Sciatic nerve (tissue), 2 donors: ENCODE data around the gene WDR81. TPM values are rescaled to one million over a fixed set of nuclear protein-coding genes. Genes with fewer than 3 reads are reported as not detected.
"Not testable (repeated sequence)": the region's sequence is repeated elsewhere in the genome, so short reads cannot be mapped to it uniquely, and the experiment has no call there.

Experiments used
- ATAC-seq: fragments of 200-7000 bp; cut with Tn5 transposase; one replicate; pipeline ENCODE4 v1.9.1; 2020; ENCODE audit warnings: mild to moderate bottlenecking, moderate library complexity
- DNase-seq: peaks from one replicate; pipeline ENCODE4 v3.0.0-alpha.2; 2020; ENCODE audit warnings: low spot score
- intact Hi-C: fragments of 100-400 bp; cut with DNase I; formaldehyde crosslinking; loops from one replicate; pipeline ENCODE4 v1.14.2; 2022
- total RNA-seq: library from RNA; stranded (reverse); fragmentation: NEBNext Ultra II Directional; extraction: Animal tissue kit (Norgen Biotek cat#: 25700); gene quantifications from one replicate; pipeline ENCODE4 v1.2.1, GENCODE V29; 2021
- donor health status: DM: no; HTN: no; CAD: no.
- donor health status: DM: no; HTN: no; CAD: no.

The WDR81 gene
- total RNA-seq, 1 donor from 2014 or later: 26.1 TPM

DNA sequence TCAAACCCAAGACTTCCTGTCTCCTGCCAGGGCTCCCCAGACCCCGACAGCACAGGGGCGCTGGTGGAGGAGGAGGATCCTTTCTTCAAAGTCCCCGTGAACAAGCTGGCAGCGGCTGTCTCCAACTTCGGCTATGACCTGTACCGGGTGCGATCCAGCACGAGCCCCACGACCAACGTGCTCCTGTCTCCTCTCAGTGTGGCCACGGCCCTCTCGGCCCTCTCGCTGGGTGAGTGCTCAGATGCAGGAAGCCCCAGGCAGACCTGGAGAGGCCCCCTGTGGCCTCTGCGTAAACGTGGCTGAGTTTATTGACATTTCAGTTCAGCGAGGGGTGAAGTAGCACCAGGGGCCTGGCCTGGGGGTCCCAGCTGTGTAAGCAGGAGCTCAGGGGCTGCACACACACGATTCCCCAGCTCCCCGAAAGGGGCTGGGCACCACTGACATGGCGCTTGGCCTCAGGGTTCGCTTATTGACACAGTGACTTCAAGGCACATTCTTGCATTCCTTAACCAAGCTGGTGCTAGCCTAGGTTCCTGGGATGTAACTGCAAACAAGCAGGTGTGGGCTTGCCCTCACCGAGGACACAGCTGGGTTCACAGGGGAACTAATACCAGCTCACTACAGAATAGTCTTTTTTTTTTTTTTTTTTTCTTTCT, 45.4 kb downstream of the WDR81 start:
- intact Hi-C loops: no loop called here
- ATAC-seq (no peak), DNase-seq (no peak)

DNA sequence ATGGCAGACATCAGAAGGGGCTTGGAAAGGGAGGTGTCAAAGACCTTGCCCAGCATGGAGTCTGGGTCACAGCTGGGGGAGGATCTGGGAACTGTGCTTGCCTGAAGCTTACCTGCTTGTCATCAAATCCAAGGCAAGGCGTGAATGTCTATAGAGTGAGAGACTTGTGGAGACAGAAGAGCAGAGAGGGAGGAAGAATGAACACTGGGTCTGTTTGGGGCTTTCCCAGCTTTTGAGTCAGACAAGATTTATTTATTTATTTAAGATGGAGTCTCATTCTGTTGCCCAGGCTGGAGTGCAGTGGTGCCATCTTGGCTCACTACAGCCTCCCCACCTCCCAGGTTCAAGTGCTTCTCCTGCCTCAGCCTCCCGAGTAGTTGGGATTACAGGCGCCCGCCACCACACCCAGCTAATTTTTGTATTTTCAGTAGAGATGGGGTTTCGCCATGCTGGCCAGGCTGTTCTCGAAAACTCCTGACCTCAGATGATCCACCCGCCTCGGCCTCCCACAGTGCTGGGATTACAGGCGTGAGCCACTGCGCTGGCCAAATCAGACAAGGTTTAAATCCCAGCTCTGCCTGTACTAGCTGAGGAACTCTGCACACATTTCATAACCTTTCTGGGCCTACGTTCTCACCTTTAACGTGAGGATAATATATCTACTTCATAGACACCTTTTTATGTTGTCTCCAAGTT, 48.6 kb downstream of the WDR81 start:
- ATAC-seq: peak; percentile 70
- intact Hi-C loops, DNase-seq: not testable (repeated sequence)

DNA sequence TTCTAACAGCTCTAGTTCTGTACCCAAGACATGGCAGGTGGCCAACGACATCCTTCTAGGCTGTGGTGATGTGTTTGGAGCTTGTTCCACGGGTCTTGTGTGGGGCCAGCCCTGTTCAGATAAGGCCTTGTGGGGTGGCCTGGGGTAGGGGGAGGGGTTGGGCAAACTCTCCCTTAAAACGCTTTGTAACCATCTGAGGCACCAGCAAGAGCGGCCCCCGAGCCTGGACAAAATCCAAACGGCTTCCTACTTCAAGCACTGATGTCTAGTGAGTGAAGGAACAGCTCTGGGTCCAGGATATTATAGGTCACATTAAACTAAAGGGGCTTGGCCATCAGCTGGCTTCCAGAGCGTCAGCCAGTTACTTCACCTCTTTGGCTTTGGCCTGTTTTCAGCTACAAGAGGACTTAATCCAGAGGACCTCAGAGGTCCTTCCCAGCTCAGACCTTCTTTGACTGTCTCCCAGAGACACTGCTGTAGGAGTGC, 49.2 kb downstream of the WDR81 start:
- ATAC-seq: peak; percentile 70
- intact Hi-C loops: no loop called here
- DNase-seq: no peak

DNA sequence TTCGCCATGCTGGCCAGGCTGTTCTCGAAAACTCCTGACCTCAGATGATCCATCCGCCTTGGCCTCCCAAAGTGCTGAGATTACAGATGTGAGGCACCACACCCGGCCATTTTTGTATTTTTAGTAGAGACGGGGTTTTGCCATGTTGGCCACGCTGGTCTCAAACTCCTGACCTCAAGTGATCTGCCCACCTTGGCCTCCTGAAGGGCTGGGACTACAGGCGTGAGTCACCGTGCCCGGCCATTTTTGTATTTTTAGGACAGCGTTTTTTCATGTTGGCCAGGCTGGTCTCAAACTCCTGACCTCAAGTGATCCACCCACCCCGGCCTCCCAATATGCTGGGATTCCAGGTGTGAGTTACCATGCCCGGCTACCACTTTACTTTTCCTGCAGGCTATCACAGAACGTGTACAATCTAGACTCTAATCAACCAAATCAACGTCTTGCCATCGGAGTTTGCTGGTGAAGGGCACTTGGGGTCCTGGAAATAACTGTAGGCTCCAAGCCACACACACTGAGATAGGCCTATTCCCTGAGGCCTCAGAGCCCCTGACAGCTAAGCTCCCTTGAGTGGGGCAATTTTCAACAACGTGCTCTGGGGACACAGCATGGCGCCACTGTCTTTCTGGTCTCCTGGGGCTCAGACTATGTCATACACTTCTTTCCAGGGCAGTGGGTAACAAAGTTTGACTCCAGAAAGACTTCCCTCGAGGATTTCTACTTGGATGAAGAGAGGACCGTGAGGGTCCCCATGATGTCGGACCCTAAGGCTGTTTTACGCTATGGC, 50.1 kb downstream of the WDR81 start:
- intact Hi-C loops: no loop called here
- ATAC-seq (no peak), DNase-seq (no peak)

DNA sequence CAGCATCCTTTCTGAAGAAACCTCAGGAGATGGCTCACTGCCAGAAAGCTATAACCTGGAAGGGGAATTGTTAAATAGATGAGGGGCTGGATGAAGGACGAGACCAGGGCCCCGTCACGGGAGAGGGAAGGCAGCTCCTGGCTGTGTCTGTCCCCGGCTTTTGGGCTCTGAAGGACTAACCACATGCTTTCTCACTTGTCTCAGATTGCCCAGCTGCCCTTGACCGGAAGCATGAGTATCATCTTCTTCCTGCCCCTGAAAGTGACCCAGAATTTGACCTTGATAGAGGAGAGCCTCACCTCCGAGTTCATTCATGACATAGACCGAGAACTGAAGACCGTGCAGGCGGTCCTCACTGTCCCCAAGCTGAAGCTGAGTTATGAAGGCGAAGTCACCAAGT, 51.8 kb downstream of the WDR81 start:
- intact Hi-C loops: no loop called here
- no peak for DNase-seq
- ATAC-seq: no peak

DNA sequence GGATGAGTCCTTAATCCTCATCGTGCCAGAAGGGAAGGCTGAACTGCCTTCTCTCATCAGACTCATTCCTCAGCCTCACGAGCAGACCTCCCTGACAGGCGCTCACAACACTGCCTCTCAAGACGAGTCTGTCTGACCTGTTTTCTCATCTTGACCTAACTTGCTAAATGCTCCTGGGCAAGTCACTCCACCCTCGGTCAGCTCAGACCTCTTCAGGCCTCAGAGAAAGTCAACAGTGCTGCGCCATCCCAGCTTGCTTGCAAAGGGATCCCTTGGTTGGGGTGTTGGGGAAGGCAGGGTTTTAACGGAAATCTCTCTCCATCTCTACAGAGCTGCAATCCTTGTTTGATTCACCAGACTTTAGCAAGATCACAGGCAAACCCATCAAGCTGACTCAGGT, 52.4 kb downstream of the WDR81 start:
- DNase-seq (no peak), ATAC-seq (no peak)
- intact Hi-C loops: no loop called here

DNA sequence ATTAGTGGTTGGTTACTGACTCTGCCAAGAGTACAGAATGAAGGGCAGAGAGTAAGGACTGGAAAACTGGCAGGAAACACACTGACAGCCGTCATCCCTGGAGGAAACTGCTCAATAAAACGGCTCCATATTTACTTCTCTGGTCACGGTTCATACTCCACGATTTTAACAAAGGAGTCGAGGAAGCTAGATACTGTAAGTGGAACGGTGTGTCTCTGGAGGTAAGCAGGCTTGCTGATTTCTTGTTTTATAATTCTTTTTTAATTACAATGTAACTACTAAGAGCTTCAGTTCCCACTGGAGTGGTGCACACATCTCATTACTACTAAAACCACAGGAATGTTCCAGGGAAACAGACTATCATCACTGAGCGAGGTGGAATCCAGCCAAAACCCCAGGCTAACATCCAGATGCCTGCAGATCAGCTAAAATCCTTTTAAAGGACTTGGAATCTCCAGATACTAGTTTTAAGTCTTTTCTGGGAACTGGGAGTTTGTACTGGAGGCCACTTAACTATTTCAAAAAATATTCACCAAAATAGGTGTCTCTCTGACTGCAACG, 55.1 kb downstream of the WDR81 start:
- ATAC-seq (peak; percentile 76), DNase-seq (peak; percentile 92)
- intact Hi-C loops: loop anchor here (10.0 kb wide), 1 partner anchor 55 kb away; the partner anchor contains the start of gene WDR81

DNA sequence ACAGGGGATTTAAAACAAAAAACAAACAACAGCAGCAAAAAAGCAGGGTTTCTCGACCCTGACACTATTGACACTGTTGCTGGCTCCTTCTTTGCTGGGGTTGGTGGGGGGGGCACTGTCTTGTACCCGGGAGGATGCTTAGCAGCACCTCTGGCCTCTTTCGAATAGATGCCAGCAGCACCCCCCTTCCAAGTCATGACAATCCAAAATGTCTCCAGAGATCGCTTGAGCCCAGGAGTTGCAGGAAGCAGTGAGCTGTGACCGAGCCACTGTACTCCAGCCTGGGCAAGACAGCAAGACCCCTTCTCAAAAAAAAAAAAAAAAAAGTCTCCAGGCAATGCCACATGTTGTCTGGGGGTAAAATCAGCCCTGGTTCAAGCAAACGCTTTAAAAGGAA, 57.7 kb downstream of the WDR81 start:
- ATAC-seq: no peak
- intact Hi-C loops: loop anchor here (10.0 kb wide), 1 partner anchor 57 kb away; the partner anchor contains the start of gene WDR81
- DNase-seq: no peak

DNA sequence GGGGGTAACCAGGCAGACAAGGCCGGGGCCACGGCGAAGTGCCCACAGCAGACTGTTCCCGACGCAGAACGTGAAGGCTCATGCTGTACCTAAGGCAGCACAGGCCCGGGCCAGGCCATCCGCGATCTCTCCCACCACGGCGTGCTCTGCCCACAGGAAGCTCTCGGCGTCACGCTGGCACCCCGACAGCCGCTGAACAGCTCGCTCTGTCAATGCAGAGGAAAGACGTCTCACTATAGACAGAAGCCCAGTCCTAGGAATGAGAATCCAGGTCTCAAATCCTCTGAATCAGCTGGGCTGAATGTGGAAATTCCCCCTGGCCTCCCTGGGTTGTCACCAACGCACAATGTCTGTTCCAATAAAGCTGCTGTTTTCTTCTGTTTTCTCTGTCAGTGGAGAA, 58.8 kb downstream of the WDR81 start:
- ATAC-seq (peak; percentile 5), DNase-seq (no peak)
- intact Hi-C loops: loop anchor here (10.0 kb wide), 1 partner anchor 58 kb away; the partner anchor contains the start of gene WDR81

DNA sequence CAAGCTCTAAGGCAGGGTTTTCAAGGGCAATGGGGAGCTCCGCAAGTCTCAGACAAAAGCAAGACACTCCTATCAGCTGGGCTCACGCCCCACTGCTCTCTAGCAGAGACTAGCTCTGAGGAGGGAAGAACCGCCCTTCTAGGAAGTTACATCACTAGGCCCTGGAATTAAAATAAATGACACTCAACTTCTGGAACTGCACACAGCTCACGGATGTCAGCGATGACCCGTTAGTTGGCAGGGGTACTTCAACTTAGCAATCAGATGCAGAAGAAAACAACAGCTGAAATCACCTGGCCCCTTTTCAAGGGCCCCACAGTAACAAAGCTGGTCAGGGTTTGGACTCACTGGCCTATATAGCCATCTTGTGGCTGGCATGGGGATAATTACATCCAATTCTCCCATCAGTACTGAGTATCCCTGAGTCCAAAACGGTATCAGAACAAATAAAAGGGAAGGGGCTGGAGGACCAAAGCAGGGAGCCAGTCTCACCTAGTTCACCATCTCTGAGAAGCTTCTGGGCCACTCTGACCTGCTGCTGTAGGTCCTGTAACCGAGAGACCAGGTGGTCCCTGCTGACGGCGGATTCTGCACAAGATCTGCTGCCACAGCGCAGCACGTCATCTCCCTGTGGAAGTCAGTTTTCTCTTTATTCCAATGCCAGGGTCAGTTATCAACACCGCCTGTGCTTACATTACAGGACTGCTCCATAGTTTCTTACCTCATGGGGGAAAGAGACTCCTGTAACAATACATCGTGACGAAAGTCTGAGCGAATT, 59.5 kb downstream of the WDR81 start:
- intact Hi-C loops: loop anchor here (10.0 kb wide), 1 partner anchor 59 kb away; the partner anchor contains the start of gene WDR81
- ATAC-seq (peak; percentile 85), DNase-seq (peak; percentile 83)

DNA sequence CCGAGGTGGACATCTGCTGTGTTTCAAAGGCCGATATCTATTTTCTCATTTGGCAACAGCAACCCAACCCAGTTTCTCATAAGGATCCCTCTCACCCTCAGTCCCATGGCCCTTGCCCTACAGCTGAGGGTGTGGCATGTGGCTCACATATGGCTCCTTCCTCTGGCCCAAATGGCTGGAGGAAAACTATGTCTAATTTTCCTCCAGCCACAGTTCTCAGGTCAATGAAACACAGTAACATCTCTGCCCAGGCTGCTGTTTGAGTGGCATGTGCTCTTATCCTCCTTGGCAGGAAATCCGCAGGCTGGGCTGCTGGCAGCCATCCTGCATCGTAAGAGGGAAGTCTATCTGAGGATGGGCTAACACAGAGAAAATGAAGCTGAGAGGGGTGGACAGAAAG, 61.4 kb downstream of the WDR81 start:
- intact Hi-C loops: loop anchor here (10.0 kb wide), 1 partner anchor 61 kb away; the partner anchor contains the start of gene WDR81
- no peak for ATAC-seq
- DNase-seq: no peak

DNA sequence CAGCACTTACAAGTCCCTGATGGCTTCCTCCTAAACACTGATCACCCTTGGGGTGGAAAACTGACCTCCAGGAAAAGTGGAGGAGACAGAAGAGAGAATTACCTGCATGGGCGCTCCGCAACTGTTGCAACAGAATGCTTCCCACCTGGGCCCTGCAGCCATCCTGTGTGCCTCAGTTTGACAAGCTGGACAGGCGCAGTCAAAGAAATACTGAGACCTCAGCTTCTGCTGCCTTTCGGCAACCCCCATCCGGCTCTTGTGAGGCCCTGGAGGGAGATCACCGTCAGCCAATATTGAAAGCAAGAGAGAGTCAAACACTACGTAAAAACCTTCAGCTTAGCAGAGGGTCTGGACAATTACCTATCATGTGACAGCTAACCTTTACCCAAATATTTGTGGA, 62.2 kb downstream of the WDR81 start:
- ATAC-seq (no peak), DNase-seq (no peak)
- intact Hi-C loops: loop anchor here (10.0 kb wide), 1 partner anchor 62 kb away; the partner anchor contains the start of gene WDR81

DNA sequence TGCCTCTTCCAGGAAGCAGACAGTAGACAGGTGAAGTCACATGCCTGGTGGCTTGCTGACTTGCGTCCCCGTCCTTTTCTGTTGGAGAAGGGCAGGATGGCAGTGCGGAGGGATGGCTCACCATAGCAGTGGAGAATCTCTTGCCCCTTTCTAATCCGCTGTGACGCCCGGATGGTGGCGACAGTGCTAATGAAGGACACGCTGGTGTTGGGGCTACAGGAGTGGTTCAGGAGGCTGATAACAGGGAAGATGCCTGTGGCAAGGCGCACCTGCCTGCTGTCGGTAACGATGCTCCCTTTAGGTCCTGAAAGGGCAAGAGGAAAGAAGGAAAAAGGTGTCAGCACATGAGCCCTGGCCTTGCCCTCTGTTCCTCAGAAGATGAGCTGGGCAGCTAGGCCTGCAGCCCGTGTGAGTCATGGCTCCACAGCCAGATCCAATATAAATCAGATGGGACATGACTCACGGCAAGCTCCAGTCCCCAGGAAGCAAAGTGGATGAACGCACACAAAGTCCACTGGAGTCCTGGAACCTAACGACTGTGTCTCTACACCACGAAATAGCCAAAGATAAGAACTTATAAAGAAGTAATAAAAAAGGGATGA, 62.9 kb downstream of the WDR81 start:
- intact Hi-C loops: loop anchor here (10.0 kb wide), 1 partner anchor 63 kb away; the partner anchor contains the start of gene WDR81
- peak; percentile 47 for ATAC-seq
- DNase-seq: no peak

Other genes starting within 250 kb of the WDR81 start
- 326 TPM for gene MYO1C, start 232.0 kb upstream of the WDR81 start, total RNA-seq
- 46.5 TPM for gene INPP5K, start 208.1 kb upstream of the WDR81 start, total RNA-seq
- 83.6 TPM for gene PITPNA, start 161.9 kb upstream of the WDR81 start, total RNA-seq
- gene SLC43A2, start 95.9 kb upstream of the WDR81 start, total RNA-seq: 30.8 TPM
- 25.2 TPM for gene SCARF1, start 79.0 kb upstream of the WDR81 start, total RNA-seq
- gene RILP, start 74.8 kb upstream of the WDR81 start, total RNA-seq: 15.4 TPM
- 285 TPM for gene PRPF8, start 39.8 kb upstream of the WDR81 start, total RNA-seq
- 13.6 TPM for gene TLCD2, start 14.3 kb upstream of the WDR81 start, total RNA-seq
- gene SERPINF2, start 18.2 kb downstream of the WDR81 start, total RNA-seq: 3.2 TPM
- 592 TPM for gene SERPINF1, start 37.4 kb downstream of the WDR81 start, total RNA-seq
- 17.7 TPM for gene SMYD4, start 105.2 kb downstream of the WDR81 start, total RNA-seq
- 83.0 TPM for gene RPA1, start 105.3 kb downstream of the WDR81 start, total RNA-seq